ENCODE results near the gene PELI3. TPM values are rescaled to one million over a fixed set of nuclear protein-coding genes. Genes with fewer than 3 reads are reported as not detected.
A peak's percentile ranks its signal among the peaks of the same experiment; 100 is the strongest.

The PELI3 gene
- total RNA-seq, 4 donors from 2014 or later, result 20.5 to 43.9 (median 29.9) TPM

- peaks cover 0 to 88% of the 10 kb centered on the region in 2 donors for H3K36me3 ChIP-seq
- H3K4me1 ChIP-seq, result no peaks in the 10 kb centered on the region
- TF ChIP-seq EP300 (IDR thresholded peaks at IDR 0.05), result no peak
- TF ChIP-seq, protein P1, sequence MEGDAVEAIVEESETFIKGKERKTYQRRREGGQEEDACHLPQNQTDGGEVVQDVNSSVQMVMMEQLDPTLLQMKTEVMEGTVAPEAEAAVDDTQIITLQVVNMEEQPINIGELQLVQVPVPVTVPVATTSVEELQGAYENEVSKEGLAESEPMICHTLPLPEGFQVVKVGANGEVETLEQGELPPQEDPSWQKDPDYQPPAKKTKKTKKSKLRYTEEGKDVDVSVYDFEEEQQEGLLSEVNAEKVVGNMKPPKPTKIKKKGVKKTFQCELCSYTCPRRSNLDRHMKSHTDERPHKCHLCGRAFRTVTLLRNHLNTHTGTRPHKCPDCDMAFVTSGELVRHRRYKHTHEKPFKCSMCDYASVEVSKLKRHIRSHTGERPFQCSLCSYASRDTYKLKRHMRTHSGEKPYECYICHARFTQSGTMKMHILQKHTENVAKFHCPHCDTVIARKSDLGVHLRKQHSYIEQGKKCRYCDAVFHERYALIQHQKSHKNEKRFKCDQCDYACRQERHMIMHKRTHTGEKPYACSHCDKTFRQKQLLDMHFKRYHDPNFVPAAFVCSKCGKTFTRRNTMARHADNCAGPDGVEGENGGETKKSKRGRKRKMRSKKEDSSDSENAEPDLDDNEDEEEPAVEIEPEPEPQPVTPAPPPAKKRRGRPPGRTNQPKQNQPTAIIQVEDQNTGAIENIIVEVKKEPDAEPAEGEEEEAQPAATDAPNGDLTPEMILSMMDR (IDR thresholded peaks at IDR 0.05), result no peak
- no peak for TF ChIP-seq POLR2A (IDR thresholded peaks at IDR 0.05)
- TF ChIP-seq POLR2AphosphoS5 (IDR thresholded peaks at IDR 0.05), result no peak
- H3K27ac ChIP-seq, result no peak overlapping the region
- H3K27me3 ChIP-seq, result no peaks in the 10 kb centered on the region
- WGBS, 2 donors (ENCODE audit: low coverage in 1 of 2), result no CpG with 5 or more reads among the region's 16 CpGs
- no peak overlapping the region for H3K4me3 ChIP-seq
- no peaks in the 10 kb centered on the region for H3K9me3 ChIP-seq
- no peak for ATAC-seq
Observed at GRCh38 chr11:66497206-66497605, 30.5 kb downstream of the PELI3 start.

- WGBS, 2 donors (ENCODE audit: low coverage in 1 of 2), result 90 to 100% methylated on average over 2 to 5 of the region's 5 CpGs
- Histone ChIP-seq H3K9me3 (no peaks in the 10 kb centered on the region), H3K4me1 (no peaks in the 10 kb centered on the region), H3K4me3 (no peak overlapping the region), H3K27me3 (no peaks in the 10 kb centered on the region), H3K36me3 (peaks cover 0 to 84% of the 10 kb centered on the region in 2 donors), H3K27ac (no peak overlapping the region)
- no peak for TF ChIP-seq POLR2A (IDR thresholded peaks at IDR 0.05)
- TF ChIP-seq POLR2AphosphoS5 (IDR thresholded peaks at IDR 0.05), result no peak
- TF ChIP-seq EP300 (IDR thresholded peaks at IDR 0.05), result no peak
- TF ChIP-seq, protein P1 (IDR thresholded peaks at IDR 0.05), result no peak
- no peak for ATAC-seq
Observed at GRCh38 chr11:66498506-66498905, 31.8 kb downstream of the PELI3 start.

GRCh38 chr11:66505276-66505816, 38.6 kb downstream of the PELI3 start:
- Histone ChIP-seq H3K4me3 (no peak overlapping the region), H3K36me3 (peaks cover 0 to 44% of the 10 kb centered on the region in 2 donors), H3K4me1 (peaks cover 0 to 4% (median 0%) of the 10 kb centered on the region in 3 donors), H3K27ac (no peak overlapping the region), H3K27me3 (no peaks in the 10 kb centered on the region), H3K9me3 (no peaks in the 10 kb centered on the region)
- no peak for ATAC-seq
- TF ChIP-seq POLR2A (IDR thresholded peaks at IDR 0.05) (no peak), EP300 (IDR thresholded peaks at IDR 0.05) (no peak), POLR2AphosphoS5 (IDR thresholded peaks at IDR 0.05) (no peak)
- TF ChIP-seq, protein P1 (IDR thresholded peaks at IDR 0.05), result no peak
- WGBS, 2 donors (ENCODE audit: low coverage in 1 of 2), result no CpG with 5 or more reads among the region's 1 CpG

DNA sequence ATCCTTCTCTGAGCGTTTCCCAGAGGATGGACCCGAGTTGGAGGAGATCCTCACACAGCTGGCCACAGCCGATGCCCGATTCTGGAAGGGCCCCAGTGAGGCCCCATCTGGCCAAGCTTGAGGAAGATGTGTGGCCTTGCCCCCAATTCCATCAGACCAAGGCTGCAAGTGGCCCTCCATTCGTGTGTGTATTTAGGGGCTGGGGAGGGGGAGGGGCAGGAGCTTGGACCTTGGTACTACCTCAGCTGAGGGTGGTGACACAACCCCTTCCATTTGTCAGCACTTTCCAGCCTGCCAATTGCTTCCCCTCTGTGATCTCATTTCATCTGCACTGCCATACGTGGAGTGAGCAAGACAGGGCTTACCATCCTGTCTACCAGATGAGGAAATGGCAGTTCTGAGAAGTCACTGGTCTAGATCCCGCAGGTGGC, 42.4 kb downstream of the PELI3 start:
- no peak for ATAC-seq
- no peak overlapping the region for H3K4me3 ChIP-seq
- 20 to 63% methylated on average over 1 to 7 of the region's 7 CpGs for WGBS, 2 donors (ENCODE audit: low coverage in 1 of 2)
- no peaks in the 10 kb centered on the region for H3K9me3 ChIP-seq
- H3K4me1 ChIP-seq, result peaks cover 0 to 22% (median 7%) of the 10 kb centered on the region in 3 donors
- peaks cover 0 to 38% of the 10 kb centered on the region in 2 donors for H3K36me3 ChIP-seq
- H3K27me3 ChIP-seq, result no peaks in the 10 kb centered on the region
- TF ChIP-seq POLR2A (IDR thresholded peaks at IDR 0.05), result no peak
- TF ChIP-seq EP300 (IDR thresholded peaks at IDR 0.05), result no peak
- TF ChIP-seq, protein P1 (IDR thresholded peaks at IDR 0.05), result no peak
- H3K27ac ChIP-seq, result no peak overlapping the region

DNA sequence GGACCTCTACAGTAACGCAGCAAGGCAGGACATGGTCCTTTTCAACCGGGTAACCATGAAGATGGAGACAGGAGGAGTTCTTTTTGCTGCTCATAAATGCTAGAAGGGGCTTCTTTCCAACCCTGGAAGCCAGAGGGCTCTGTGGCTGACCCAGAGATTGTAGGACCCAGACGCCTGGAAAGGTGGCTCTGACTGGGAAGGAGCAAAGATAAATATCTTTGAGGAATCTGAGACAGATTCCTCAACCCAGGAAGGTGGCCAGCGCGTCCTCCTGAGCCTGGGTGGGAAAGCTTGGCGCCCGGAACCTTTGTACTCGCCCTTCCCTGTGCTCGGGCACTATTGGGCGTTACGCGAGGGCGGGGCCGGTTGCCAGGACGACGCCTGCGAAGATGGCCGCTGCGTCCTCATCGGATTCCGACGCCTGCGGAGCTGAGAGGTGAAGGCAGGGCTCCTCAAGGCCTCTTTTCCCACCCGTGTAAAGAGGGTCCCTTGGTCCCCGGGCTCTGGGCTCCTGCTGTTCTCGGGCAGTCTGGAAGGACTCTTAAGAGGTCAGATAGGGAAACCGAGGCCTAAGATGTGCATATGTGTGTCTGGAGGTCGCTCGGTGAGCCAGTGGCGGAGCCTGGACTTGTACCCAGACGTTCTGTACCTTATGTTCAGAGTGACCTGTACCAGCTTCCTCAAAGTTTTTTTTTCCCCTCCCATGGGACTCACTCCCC, 43.7 kb downstream of the PELI3 start, which contains the start of gene BBS1:
Gene BBS1, plus strand, starts transcription at position 365 of the 719 bp plus-strand sequence. Its CDS starts 25 bp downstream, at position 390.
- H3K9me3 ChIP-seq, result no peaks in the 10 kb centered on the region
- H3K4me3 ChIP-seq, result peak within 1 kb of the TSS; percentile 83 to 87
- H3K27ac ChIP-seq, result peak within 1 kb of the TSS; percentile 1 to 74 (median 53)
- TF ChIP-seq, protein P1 (IDR thresholded peaks at IDR 0.05), result peak in 1 of 4 experiments; percentile 22
- TF ChIP-seq POLR2A (IDR thresholded peaks at IDR 0.05) (peak in 1 of 2 donors; percentile 49), POLR2AphosphoS5 (IDR thresholded peaks at IDR 0.05) (peak; percentile 71), EP300 (IDR thresholded peaks at IDR 0.05) (no peak)
- peak; percentile 96 for ATAC-seq
- no peaks in the 10 kb centered on the region for H3K27me3 ChIP-seq
- WGBS, 2 donors (ENCODE audit: low coverage in 1 of 2), result 0% methylated on average over 2 to 6 of the region's 31 CpGs
- peaks cover 0 to 38% of the 10 kb centered on the region in 2 donors for H3K36me3 ChIP-seq
- peaks cover 0 to 22% (median 7%) of the 10 kb centered on the region in 3 donors for H3K4me1 ChIP-seq
